Measurements from ENCODE around the gene GSE1.

The GSE1 gene

DNA sequence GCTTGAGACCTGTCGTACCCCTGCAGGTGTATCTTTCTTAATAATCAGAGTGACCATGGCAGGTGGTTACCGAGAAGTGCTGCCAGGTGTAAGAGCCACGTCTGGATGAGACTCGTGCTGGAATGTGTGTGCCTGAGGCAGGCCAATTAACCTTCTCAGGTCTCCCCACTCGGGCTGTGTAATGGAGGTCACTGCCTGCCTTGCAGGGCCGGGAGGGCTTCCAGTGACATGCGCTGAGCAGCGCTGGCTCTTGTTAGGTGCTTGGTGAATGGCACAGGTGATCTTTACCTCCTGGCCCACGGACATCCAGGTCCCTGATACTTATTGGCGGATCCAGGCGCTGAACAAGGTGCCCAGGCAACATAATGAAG is 4.6 kb upstream of the GSE1 start:
- Histone ChIP-seq H3K27ac (ENCODE audit: poor library complexity, severe bottlenecking) (no peak overlapping the region), H3K4me1 (ENCODE audit: insufficient read depth, poor library complexity, severe bottlenecking) (peaks cover 6% of the 10 kb centered on the region), H3K27me3 (ENCODE audit: insufficient read depth, poor library complexity, severe bottlenecking) (no peaks in the 10 kb centered on the region), H3K36me3 (ENCODE audit: low read depth) (no peaks in the 10 kb centered on the region), H3K9me3 (ENCODE audit: severe bottlenecking) (no peaks in the 10 kb centered on the region), H3K4me3 (ENCODE audit: severe bottlenecking) (no peak overlapping the region)
- ATAC-seq (ENCODE audit: low read depth): no peak
- TF ChIP-seq, protein P1, sequence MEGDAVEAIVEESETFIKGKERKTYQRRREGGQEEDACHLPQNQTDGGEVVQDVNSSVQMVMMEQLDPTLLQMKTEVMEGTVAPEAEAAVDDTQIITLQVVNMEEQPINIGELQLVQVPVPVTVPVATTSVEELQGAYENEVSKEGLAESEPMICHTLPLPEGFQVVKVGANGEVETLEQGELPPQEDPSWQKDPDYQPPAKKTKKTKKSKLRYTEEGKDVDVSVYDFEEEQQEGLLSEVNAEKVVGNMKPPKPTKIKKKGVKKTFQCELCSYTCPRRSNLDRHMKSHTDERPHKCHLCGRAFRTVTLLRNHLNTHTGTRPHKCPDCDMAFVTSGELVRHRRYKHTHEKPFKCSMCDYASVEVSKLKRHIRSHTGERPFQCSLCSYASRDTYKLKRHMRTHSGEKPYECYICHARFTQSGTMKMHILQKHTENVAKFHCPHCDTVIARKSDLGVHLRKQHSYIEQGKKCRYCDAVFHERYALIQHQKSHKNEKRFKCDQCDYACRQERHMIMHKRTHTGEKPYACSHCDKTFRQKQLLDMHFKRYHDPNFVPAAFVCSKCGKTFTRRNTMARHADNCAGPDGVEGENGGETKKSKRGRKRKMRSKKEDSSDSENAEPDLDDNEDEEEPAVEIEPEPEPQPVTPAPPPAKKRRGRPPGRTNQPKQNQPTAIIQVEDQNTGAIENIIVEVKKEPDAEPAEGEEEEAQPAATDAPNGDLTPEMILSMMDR (IDR thresholded peaks at IDR 0.05; ENCODE audit: poor library complexity, severe bottlenecking): no peak
- DNase-seq (ENCODE audit: low spot score): no peak

DNA sequence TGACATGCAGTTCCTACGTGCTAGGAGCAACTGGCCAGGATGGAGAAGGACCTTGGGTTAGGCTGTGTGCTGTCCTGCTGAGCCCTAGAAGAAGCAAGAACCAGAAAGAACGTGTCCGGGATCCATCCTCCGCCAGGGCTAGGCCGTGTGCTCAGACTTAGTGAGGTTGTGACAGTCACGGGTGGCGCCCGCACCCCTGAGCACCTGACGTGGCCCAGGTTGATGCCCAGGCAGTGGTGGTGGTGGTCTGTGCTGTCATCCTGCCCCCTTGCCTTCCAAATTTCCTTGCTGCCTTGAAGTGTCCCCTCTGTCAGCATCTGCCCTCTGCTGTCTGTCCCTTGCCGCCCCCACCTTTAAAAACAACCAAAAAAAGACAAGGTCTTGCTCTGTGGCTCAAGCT is 4.2 kb upstream of the GSE1 start:
- TF ChIP-seq, protein P1 (IDR thresholded peaks at IDR 0.05; ENCODE audit: poor library complexity, severe bottlenecking): no peak
- no peaks in the 10 kb centered on the region for H3K27me3 ChIP-seq (ENCODE audit: insufficient read depth, poor library complexity, severe bottlenecking)
- no peak overlapping the region for H3K27ac ChIP-seq (ENCODE audit: poor library complexity, severe bottlenecking)
- ATAC-seq (ENCODE audit: low read depth) (no peak), DNase-seq (ENCODE audit: low spot score) (no peak)
- H3K9me3 ChIP-seq (ENCODE audit: severe bottlenecking): no peaks in the 10 kb centered on the region
- H3K36me3 ChIP-seq (ENCODE audit: low read depth): no peaks in the 10 kb centered on the region
- peaks cover 6% of the 10 kb centered on the region for H3K4me1 ChIP-seq (ENCODE audit: insufficient read depth, poor library complexity, severe bottlenecking)
- no peak overlapping the region for H3K4me3 ChIP-seq (ENCODE audit: severe bottlenecking)

DNA sequence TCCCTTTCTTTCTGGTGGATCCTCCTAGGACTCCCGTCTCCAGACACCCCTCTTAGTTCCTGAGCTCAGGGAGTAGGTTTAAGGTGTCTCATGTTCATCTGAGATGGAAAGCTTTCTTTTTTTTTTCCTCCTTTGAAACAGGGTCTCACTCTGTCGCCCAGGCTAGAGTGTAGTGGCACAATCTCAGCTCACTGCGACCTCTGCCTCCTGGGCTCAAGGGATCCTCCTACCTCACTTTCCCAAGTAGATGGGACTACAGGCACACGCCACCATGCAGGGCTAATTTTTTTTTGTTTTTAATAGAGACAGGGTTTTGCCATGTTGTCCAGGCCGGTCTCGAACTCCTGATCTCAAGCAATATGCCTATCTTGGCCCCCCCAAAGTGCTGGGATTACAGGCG is 3.6 kb upstream of the GSE1 start:
- Histone ChIP-seq H3K4me3 (ENCODE audit: severe bottlenecking) (no peak overlapping the region), H3K9me3 (ENCODE audit: severe bottlenecking) (no peaks in the 10 kb centered on the region), H3K4me1 (ENCODE audit: insufficient read depth, poor library complexity, severe bottlenecking) (peaks cover 6% of the 10 kb centered on the region), H3K27me3 (ENCODE audit: insufficient read depth, poor library complexity, severe bottlenecking) (no peaks in the 10 kb centered on the region), H3K36me3 (ENCODE audit: low read depth) (no peaks in the 10 kb centered on the region), H3K27ac (ENCODE audit: poor library complexity, severe bottlenecking) (no peak overlapping the region)
- no peak for DNase-seq (ENCODE audit: low spot score)
- TF ChIP-seq, protein P1 (IDR thresholded peaks at IDR 0.05; ENCODE audit: poor library complexity, severe bottlenecking): no peak
- ATAC-seq (ENCODE audit: low read depth): no peak

DNA sequence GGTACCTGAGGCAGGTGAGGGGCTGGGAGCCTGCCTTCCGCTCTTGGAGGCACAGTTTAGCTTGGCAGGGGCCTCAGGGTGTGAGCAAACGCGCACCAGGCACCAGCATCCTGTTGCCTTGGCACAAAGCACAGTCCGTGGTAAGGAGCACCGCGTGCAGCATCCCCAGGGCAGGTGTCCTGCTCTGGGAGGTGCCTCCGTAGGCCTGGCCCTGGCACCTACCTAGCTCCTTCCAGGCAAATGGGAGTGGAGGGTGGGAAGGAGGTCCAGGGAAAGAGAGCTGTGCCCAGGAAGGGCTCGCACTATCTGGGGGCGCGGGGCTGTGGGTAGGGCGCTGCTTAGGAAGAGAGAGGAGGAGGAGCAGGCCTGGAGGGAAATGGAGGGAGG is 3.1 kb upstream of the GSE1 start:
- Histone ChIP-seq H3K4me1 (ENCODE audit: insufficient read depth, poor library complexity, severe bottlenecking) (peaks cover 6% of the 10 kb centered on the region), H3K9me3 (ENCODE audit: severe bottlenecking) (no peaks in the 10 kb centered on the region), H3K27me3 (ENCODE audit: insufficient read depth, poor library complexity, severe bottlenecking) (no peaks in the 10 kb centered on the region), H3K36me3 (ENCODE audit: low read depth) (no peaks in the 10 kb centered on the region), H3K27ac (ENCODE audit: poor library complexity, severe bottlenecking) (peak overlapping the region; percentile 91), H3K4me3 (ENCODE audit: severe bottlenecking) (no peak overlapping the region)
- ATAC-seq (ENCODE audit: low read depth) (no peak), DNase-seq (ENCODE audit: low spot score) (no peak)
- TF ChIP-seq, protein P1 (IDR thresholded peaks at IDR 0.05; ENCODE audit: poor library complexity, severe bottlenecking): no peak

DNA sequence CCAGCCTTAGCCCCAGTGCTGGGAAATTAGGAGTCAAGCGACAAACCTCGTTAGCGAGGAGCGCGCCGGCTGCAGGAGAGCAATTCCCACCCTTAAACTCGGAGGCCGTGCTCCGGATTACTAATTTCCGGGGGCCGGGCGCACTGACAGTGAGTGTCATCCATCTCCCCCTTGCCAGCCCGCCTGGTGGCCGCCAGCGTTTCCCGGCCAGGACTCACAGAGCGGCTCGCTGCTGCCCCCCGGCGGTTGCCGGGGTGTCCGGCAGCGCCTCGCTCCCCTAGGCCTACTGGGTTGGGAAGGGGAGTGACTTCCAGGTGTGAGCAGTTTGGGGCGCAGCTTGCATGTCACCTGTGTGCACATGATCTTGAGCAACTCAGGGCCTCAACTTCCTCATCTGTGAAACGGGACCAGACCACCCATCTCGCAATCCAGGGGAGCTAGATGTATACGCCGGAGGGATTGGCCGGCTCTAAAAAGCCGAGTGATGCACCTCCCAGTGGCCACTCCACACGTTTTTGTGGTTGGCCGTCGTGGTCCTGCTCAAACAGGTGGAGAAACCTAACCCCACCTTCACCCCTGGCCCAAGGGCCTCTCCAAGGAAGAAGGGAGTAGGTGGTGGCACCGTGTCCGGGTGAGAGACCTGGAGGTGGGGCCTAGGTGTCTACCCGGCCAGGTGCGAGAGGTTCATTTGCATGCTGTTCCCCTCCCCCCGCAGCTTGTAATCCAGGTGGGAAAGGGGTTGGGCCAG is 2.5 kb upstream of the GSE1 start:
- Histone ChIP-seq H3K4me1 (ENCODE audit: insufficient read depth, poor library complexity, severe bottlenecking) (peaks cover 10% of the 10 kb centered on the region), H3K27me3 (ENCODE audit: insufficient read depth, poor library complexity, severe bottlenecking) (no peaks in the 10 kb centered on the region), H3K4me3 (ENCODE audit: severe bottlenecking) (peak overlapping the region; percentile 3), H3K36me3 (ENCODE audit: low read depth) (no peaks in the 10 kb centered on the region), H3K9me3 (ENCODE audit: severe bottlenecking) (no peaks in the 10 kb centered on the region), H3K27ac (ENCODE audit: poor library complexity, severe bottlenecking) (peak overlapping the region; percentile 91)
- TF ChIP-seq, protein P1 (IDR thresholded peaks at IDR 0.05; ENCODE audit: poor library complexity, severe bottlenecking): peak; percentile 95
- DNase-seq (ENCODE audit: low spot score) (peak; percentile 93), ATAC-seq (ENCODE audit: low read depth) (peak; percentile 41)

Data from RWPE2 (cell line).